GM13977 (cell line): ENCODE data around the gene MAP3K4.

Experiments used
- DNase-seq: peaks from one replicate; pipeline ENCODE4 v3.0.0; 2012; ENCODE audit warnings: low spot score
- CTCF ChIP-seq: IDR thresholded peaks from 2 replicates; pipeline ENCODE4 v1.5.1; 2012; ENCODE audit warnings: mild to moderate bottlenecking, control low read depth; ENCODE audit not compliant: insufficient read depth; ENCODE audit errors: extremely low read depth, missing control alignments
- in situ Hi-C: fragments of 300-500 bp; cut with MboI; formaldehyde crosslinking; loops from one replicate; pipeline ENCODE4 v1.12.0; 2022; ENCODE audit warnings: low sequenced_read_pairs, low pct_unique_long_range_greater_than_20kb, mixed read lengths, inconsistent platforms; ENCODE audit not compliant: unreplicated experiment

MAP3K4 gene

GRCh38 chr6:160999516-160999915 lies 7.9 kb downstream of the MAP3K4 start:
- no peak for DNase-seq
- no peak for TF ChIP-seq CTCF
- in situ Hi-C loops: no loop called here

- no peak for DNase-seq
- no peak for TF ChIP-seq CTCF
- in situ Hi-C loops: no loop called here
Measured at GRCh38 chr6:161000632-161001031, 9.1 kb downstream of the MAP3K4 start.

- in situ Hi-C loops: no loop called here
- no peak for DNase-seq
- no peak for TF ChIP-seq CTCF
Measured at GRCh38 chr6:161001421-161001820, 9.9 kb downstream of the MAP3K4 start.

GRCh38 chr6:161003336-161003735 lies 11.8 kb downstream of the MAP3K4 start:
- no peak for TF ChIP-seq CTCF
- in situ Hi-C loops: no loop called here
- no peak for DNase-seq

GRCh38 chr6:161008245-161008644 lies 16.7 kb downstream of the MAP3K4 start:
- in situ Hi-C loops: no loop called here

GRCh38 chr6:161009991-161010390 lies 18.4 kb downstream of the MAP3K4 start:
- TF ChIP-seq CTCF: no peak
- DNase-seq: no peak
- in situ Hi-C loops: no loop called here

More at GRCh38 chr6:161008245-161008644, 16.7 kb downstream of the MAP3K4 start:
- TF ChIP-seq CTCF: no peak
- no peak for DNase-seq

GRCh38 chr6:161010418-161010817 lies 18.8 kb downstream of the MAP3K4 start:
- DNase-seq: no peak
- TF ChIP-seq CTCF: no peak
- in situ Hi-C loops: no loop called here
